IMR-90 (cell line): ENCODE results near the gene SNRPB2. TPM values are rescaled to one million over a fixed set of nuclear protein-coding genes. Genes with fewer than 3 reads are reported as not detected.

Experiments
- ATAC-seq: fragments of 200-7000 bp; cut with Tn5 transposase; 2 replicates; pipeline ENCODE4 v1.9.1; 2020; ENCODE audit warnings: low read depth, mild to moderate bottlenecking, moderate library complexity
- BruUV-seq: library from RNA; stranded (reverse); fragments of 400-500 nt; replicated peaks from 2 replicates; lab custom pipeline; 2021; lab: Mats Ljungman, UMichigan
- CTCF ChIA-PET: fragments of 300-600 bp; formaldehyde crosslinking; extraction: SDS; loops from one replicate; lab custom pipeline; 2021; ENCODE audit warnings: antibody characterized with exemption; lab: Yijun Ruan, JAX
- POLR2A ChIA-PET: fragments of 300-600 bp; sonication (Branson Sonifier 250); formaldehyde crosslinking; loops from one replicate; lab custom pipeline; 2022; ENCODE audit warnings: antibody characterized with exemption; ENCODE audit not compliant: unreplicated experiment; lab: Charles Lee
- DNase-seq: peaks from one replicate; pipeline ENCODE4 v3.0.0; 2013
- H2AFZ ChIP-seq: replicated peaks from 2 replicates; pipeline ENCODE3; 2013; ENCODE audit warnings: low read length, mild to moderate bottlenecking; ENCODE audit not compliant: poor library complexity
- H2AK5ac ChIP-seq: 2 replicates; pipeline ENCODE4 v1.6.1; 2013; ENCODE audit warnings: low read depth, low read length, inconsistent platforms
- H2AK9ac ChIP-seq: replicated peaks from 2 replicates; pipeline ENCODE3; 2013; ENCODE audit warnings: mild to moderate bottlenecking, low read depth, low read length, moderate library complexity; ENCODE audit not compliant: poor library complexity
- H2BK120ac ChIP-seq: 2 replicates; pipeline ENCODE4 v1.6.1; 2013; ENCODE audit warnings: low read depth, low read length, inconsistent platforms
- H2BK15ac ChIP-seq: 3 replicates; pipeline ENCODE4 v1.6.1; 2013; ENCODE audit warnings: low read depth, low read length, inconsistent platforms
- H2BK20ac ChIP-seq: 2 replicates; pipeline ENCODE4 v1.6.1; 2013; ENCODE audit warnings: low read depth, mild to moderate bottlenecking, inconsistent platforms, low read length, moderate library complexity
- H2BK5ac ChIP-seq: 2 replicates; pipeline ENCODE4 v1.6.1; 2013; ENCODE audit warnings: mild to moderate bottlenecking, low read depth, low read length, inconsistent platforms; ENCODE audit not compliant: poor library complexity, severe bottlenecking
- H3K14ac ChIP-seq: replicated peaks from 2 replicates; pipeline ENCODE4 v1.6.1; 2013; ENCODE audit warnings: low read depth, low read length, inconsistent platforms
- H3K18ac ChIP-seq: 2 replicates; pipeline ENCODE4 v1.6.1; 2013; ENCODE audit warnings: low read depth, low read length, control low read depth
- H3K23ac ChIP-seq: 2 replicates; pipeline ENCODE4 v1.6.1; 2013; ENCODE audit warnings: low read depth, low read length, inconsistent platforms
- H3K27ac ChIP-seq: 2 replicates; pipeline ENCODE4 v1.5.1; 2013; ENCODE audit warnings: mild to moderate bottlenecking, control low read depth, low read length; ENCODE audit not compliant: insufficient read depth
- H3K27me3 ChIP-seq: 2 replicates; pipeline ENCODE4 v1.6.1; 2013; ENCODE audit warnings: low read length; ENCODE audit not compliant: control insufficient read depth, insufficient read depth
- H3K36me3 ChIP-seq: 2 replicates; pipeline ENCODE4 v1.6.1; 2013; ENCODE audit warnings: low read length, mixed read lengths; ENCODE audit not compliant: control insufficient read depth, insufficient read depth
- H3K4ac ChIP-seq: 2 replicates; pipeline ENCODE4 v1.6.1; 2013; ENCODE audit warnings: low read depth, low read length, inconsistent platforms
- H3K4me1 ChIP-seq: 2 replicates; pipeline ENCODE4 v1.6.1; 2013; ENCODE audit warnings: low read length, mixed read lengths; ENCODE audit not compliant: control insufficient read depth, insufficient read depth
- H3K4me2 ChIP-seq: 2 replicates; pipeline ENCODE4 v1.6.1; 2013; ENCODE audit warnings: low read depth, mild to moderate bottlenecking, control low read depth, low read length, moderate library complexity
- H3K4me3 ChIP-seq: 2 replicates; pipeline ENCODE4 v1.5.1; 2013; ENCODE audit warnings: low read depth, mild to moderate bottlenecking, control low read depth, low read length, moderate library complexity; ENCODE audit not compliant: insufficient read depth
- H3K56ac ChIP-seq: 2 replicates; pipeline ENCODE4 v1.6.1; 2013; ENCODE audit warnings: low read length, inconsistent platforms; ENCODE audit not compliant: insufficient read depth; ENCODE audit errors: extremely low read depth
- H3K79me1 ChIP-seq, 2 experiments: 2 replicates each; pipeline ENCODE4 v1.6.1; 2013; ENCODE audit warnings: low read length in 2 of 2, inconsistent platforms in 1 of 2, low read depth in 1 of 2
- H3K9ac ChIP-seq: 2 replicates; pipeline ENCODE4 v1.6.1; 2013; ENCODE audit warnings: low read depth, low read length, control low read depth
- H3K9me1 ChIP-seq: 2 replicates; pipeline ENCODE4 v1.6.1; 2013; ENCODE audit warnings: low read length, inconsistent platforms; ENCODE audit not compliant: insufficient read depth
- H3K9me3 ChIP-seq: 2 replicates; pipeline ENCODE4 v1.6.1; 2013; ENCODE audit warnings: low read length; ENCODE audit not compliant: control insufficient read depth, insufficient read depth
- H4K20me1 ChIP-seq: 2 replicates; pipeline ENCODE4 v1.6.1; 2013; ENCODE audit warnings: low read length, inconsistent platforms; ENCODE audit not compliant: insufficient read depth
- H4K5ac ChIP-seq: 2 replicates; pipeline ENCODE4 v1.6.1; 2013; ENCODE audit warnings: mild to moderate bottlenecking, low read depth, low read length, control low read depth
- H4K8ac ChIP-seq, 2 experiments: 2 replicates each; pipeline ENCODE4 v1.6.1; 2013; ENCODE audit warnings: low read depth in 2 of 2, low read length in 2 of 2, control low read depth in 1 of 2, inconsistent platforms in 1 of 2
- H4K91ac ChIP-seq: 2 replicates; pipeline ENCODE4 v1.6.1; 2013; ENCODE audit warnings: low read depth, low read length, inconsistent platforms; ENCODE audit not compliant: insufficient read depth
- BHLHE40 ChIP-seq: fragments of 150-350 bp; IDR thresholded peaks from 2 replicates; pipeline ENCODE4 v1.6.1; 2016; ENCODE audit warnings: mild to moderate bottlenecking, low read depth, low read length
- CEBPB ChIP-seq: IDR thresholded peaks from 2 replicates; pipeline ENCODE4 v1.6.1; 2012; ENCODE audit warnings: low read depth, low read length, improper control_type of control experiment
- CTCF ChIP-seq: conservative IDR thresholded peaks from 2 replicates; pipeline ENCODE4 v1.5.1; 2012; ENCODE audit warnings: mild to moderate bottlenecking, low read depth, low read length, improper control_type of control experiment
- MXI1 ChIP-seq: IDR thresholded peaks from 2 replicates; pipeline ENCODE4 v1.6.1; 2012; ENCODE audit warnings: low read depth, mild to moderate bottlenecking, low read length, moderate library complexity, borderline replicate concordance
- NFE2L2 ChIP-seq: fragments of 150-350 bp; IDR thresholded peaks from 2 replicates; pipeline ENCODE4 v1.6.1; 2016; ENCODE audit warnings: low read depth, mild to moderate bottlenecking, low read length
- POLR2A ChIP-seq: IDR thresholded peaks from 2 replicates; pipeline ENCODE4 v1.6.1; 2012; ENCODE audit warnings: mild to moderate bottlenecking, low read depth, low read length
- RAD21 ChIP-seq: IDR thresholded peaks from 2 replicates; pipeline ENCODE4 v1.6.1; 2012; ENCODE audit warnings: low read length, improper control_type of control experiment
- RFX5 ChIP-seq: IDR thresholded peaks from 2 replicates; pipeline ENCODE4 v1.8.0; 2012; ENCODE audit warnings: low read depth, mild to moderate bottlenecking, low read length, moderate library complexity
- SMC3 ChIP-seq: fragments of 150-350 bp; IDR thresholded peaks from 2 replicates; pipeline ENCODE4 v1.6.1; 2016; ENCODE audit warnings: low read depth, mild to moderate bottlenecking, antibody characterized with exemption, low read length, moderate library complexity
- WGBS, 2 experiments: methylation state at CpG; one replicate each; pipeline versions ENCODE4 v1.1.5 to v1.1.7; 2013; ENCODE audit warnings: missing lambda C conversion rate in 2 of 2; ENCODE audit not compliant: insufficient read length in 1 of 2; ENCODE audit errors: extremely low coverage in 2 of 2; 5-methylcytosine and 5-hydroxymethylcytosine counted together
- dilution Hi-C: fragments of 300-500 bp; cut with HindIII; formaldehyde crosslinking; loops from one replicate; pipeline ENCODE4 v1.14.3; 2018; ENCODE audit warnings: low sequenced_read_pairs; ENCODE audit not compliant: unreplicated experiment
- in situ Hi-C: fragments of 300-500 bp; cut with MboI; formaldehyde crosslinking; loops from 3 replicates; pipeline ENCODE4 v1.14.3; 2019; ENCODE audit warnings: low sequenced_read_pairs, inconsistent platforms, mixed read lengths
- intact Hi-C: fragments of 100-400 bp; cut with micrococcal nuclease; formaldehyde crosslinking; loops from 2 replicates; pipeline ENCODE4 v1.10.0; 2022
- polyA plus RNA-seq, 3 experiments: library from polyadenylated mRNA; depleted of rRNA; stranded (reverse); fragments of >200 nt; gene quantifications; 2 replicates each; pipeline ENCODE4 v1.2.3, GENCODE V29; 2012; ENCODE audit warnings: low replicate concordance in 1 of 3
- total RNA-seq: library from RNA; depleted of rRNA; stranded (reverse); fragments of >200 nt; gene quantifications from 2 replicates; pipeline ENCODE4 v1.2.3, GENCODE V29; 2012

Gene SNRPB2
- total and polyA plus RNA-seq, 2 of the 4 experiments (the other 2 are of a cell fraction): 27.1 to 65.6 TPM

- Histone ChIP-seq H2AK9ac (no peak overlapping the region), H3K4me2 (no peak overlapping the region), H3K36me3 (no peaks in the 10 kb centered on the region), H4K20me1 (no peaks in the 10 kb centered on the region), H2BK5ac (no peak overlapping the region), H3K9ac (no peak overlapping the region), H2AFZ (no peak overlapping the region), H3K9me1 (no peaks in the 10 kb centered on the region), H3K27me3 (no peaks in the 10 kb centered on the region; the same call in 1 of the 2 replicates), H2BK15ac (no peak overlapping the region), H2BK120ac (no peak overlapping the region), H3K4me3 (no peak overlapping the region), H4K5ac (no peak overlapping the region), H4K91ac (no peak overlapping the region), H3K27ac (no peak overlapping the region), H3K56ac (no peak overlapping the region), H3K9me3 (no peaks in the 10 kb centered on the region), H3K18ac (no peak overlapping the region), H3K79me1 (no peaks in the 10 kb centered on the region), H3K4me1 (no peaks in the 10 kb centered on the region), H3K23ac (no peak overlapping the region), H4K8ac (no peak overlapping the region), H2BK20ac (no peak overlapping the region), H3K14ac (no peak overlapping the region), H2AK5ac (no peak overlapping the region), H3K4ac (no peak overlapping the region)
- TF ChIP-seq POLR2A (no peak), CEBPB (no peak), SMC3 (no peak), CTCF (no peak), NFE2L2 (no peak), MXI1 (no peak), RFX5 (no peak), BHLHE40 (no peak), RAD21 (no peak)
- no CpG with 5 or more reads among the region's 2 CpGs for WGBS, 2 experiments
- dilution Hi-C loops: no loop called here
- intact Hi-C loops: no loop called here
- no peak for ATAC-seq
- DNase-seq: no peak
- in situ Hi-C loops: no loop called here
- CTCF ChIA-PET: interaction anchor here (0.6 kb wide), 1 partner anchor 40 kb away, joined by 3 read pairs; no protein-coding TSS in a partner anchor
- POLR2A ChIA-PET: interaction anchor here (0.6 kb wide), 1 partner anchor 10 kb away, joined by 6 read pairs; no protein-coding TSS in a partner anchor
- no TSS peak for BruUV-seq
These were observed 45.4 kb upstream of the SNRPB2 start for GRCh38 chr20:16684416-16684815.
